ENCODE results near the gene CENPV. TPM values are rescaled to one million over a fixed set of nuclear protein-coding genes. Genes with fewer than 3 reads are reported as not detected.
"Not testable (repeated sequence)": the region's sequence is repeated elsewhere in the genome, so short reads cannot be mapped to it uniquely, and the experiment has no call there.

Gene CENPV
- total RNA-seq (2014; rRNA removed; shearing (Covaris generic)) = 33.5 and 42.3 TPM in 2 replicates

GRCh38 chr17:16353317-16354174 lies at the start of gene CENPV:
Gene CENPV, minus strand, starts transcription at chr17:16353469. Its CDS starts 33 bp downstream, at chr17:16353436.
- no peak for DNase-seq (ENCODE audit: low spot score)

DNA sequence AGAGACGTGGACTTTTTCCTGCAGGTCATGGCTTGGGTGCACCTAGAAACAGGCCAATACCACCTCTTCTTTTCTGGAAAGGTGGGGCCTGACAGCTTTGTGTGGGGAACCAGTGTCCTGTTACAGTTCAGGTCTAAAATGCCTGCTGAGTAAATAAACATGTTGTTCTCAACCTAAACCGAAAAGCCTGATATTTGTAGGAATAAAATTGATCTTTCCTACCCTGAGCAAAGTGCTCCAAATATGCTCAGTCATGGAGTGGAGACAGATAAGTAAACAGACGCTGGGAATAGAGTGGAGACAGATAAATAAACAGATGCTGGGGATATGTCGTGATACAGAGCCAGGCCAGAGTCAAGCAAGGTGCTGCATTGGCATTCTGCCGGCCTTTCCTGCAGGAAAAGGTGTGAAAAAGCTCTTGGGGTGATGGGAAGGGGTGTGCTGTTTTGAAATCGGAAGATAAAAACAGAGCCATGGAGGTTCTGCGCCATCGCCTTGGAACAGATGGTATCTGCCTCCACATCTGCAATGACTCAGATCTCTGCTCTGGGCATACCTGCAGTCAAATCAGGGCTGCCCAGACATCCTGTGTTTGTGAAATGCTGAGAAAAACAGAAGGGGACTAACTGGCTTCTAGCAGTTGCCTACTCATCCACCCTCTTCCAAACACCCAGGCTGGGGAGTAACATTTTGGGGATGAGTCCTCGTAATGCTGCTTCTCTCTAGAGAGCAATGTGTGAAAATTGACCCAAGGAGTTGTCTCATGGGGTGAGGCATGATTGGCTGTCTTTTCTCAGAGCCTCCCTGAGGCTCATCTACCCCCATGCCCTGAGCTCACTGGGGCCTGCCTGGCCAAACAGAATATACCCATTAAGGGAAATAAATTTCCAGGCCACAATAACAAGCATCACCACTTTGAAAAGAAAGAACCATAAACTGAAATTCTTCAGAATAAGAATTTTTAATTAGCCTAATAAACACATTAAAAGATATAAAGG lies 45.3 kb upstream of the CENPV start:
- DNase-seq (ENCODE audit: low spot score) = peak; percentile 59

GRCh38 chr17:16396693-16397092 lies 43.4 kb upstream of the CENPV start:
- not testable (repeated sequence) for DNase-seq (ENCODE audit: low spot score)

DNA sequence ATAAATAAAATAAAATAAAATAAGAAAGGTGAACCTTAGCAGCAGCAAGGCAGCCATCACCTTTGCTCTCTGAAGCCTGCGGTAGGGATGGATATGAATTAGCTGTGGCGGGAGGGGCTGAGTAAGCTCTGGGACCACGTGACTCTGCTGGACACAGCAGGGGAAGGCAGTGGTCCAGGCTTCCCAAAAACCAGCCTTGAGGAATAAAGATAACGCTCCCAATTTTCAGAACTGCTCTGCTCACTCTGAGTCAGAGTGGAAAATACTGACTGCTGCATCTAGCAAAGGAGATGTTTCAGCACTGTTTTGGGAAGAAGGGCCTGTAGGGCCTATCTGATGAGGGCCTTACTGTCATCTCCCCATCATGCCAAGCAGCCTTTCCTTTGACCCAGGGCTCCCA lies 42.6 kb upstream of the CENPV start:
- DNase-seq (ENCODE audit: low spot score) = not testable (repeated sequence)

GRCh38 chr17:16392491-16392890 lies 39.2 kb upstream of the CENPV start:
- not testable (repeated sequence) for DNase-seq (ENCODE audit: low spot score)

DNA sequence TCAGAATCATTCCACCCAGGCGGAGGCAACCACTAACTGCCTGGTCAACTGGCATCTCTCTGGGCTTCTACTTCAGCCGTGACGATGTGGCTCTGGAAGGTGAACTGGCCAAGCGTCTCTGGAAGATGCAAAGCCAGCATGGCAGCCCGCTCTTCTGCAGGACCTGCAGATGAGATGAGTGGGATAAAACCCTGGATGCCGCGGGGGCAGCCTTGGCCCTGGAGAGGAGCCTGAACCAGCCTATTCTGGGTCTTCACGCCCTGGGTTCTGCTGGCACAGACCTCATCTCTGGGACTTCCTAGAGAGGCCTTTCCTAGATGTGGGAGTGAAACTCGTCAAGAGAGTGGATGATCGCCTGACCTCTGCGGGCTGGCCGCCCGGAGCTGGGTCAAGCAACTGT lies 38.2 kb upstream of the CENPV start:
- DNase-seq (ENCODE audit: low spot score) = no peak

DNA sequence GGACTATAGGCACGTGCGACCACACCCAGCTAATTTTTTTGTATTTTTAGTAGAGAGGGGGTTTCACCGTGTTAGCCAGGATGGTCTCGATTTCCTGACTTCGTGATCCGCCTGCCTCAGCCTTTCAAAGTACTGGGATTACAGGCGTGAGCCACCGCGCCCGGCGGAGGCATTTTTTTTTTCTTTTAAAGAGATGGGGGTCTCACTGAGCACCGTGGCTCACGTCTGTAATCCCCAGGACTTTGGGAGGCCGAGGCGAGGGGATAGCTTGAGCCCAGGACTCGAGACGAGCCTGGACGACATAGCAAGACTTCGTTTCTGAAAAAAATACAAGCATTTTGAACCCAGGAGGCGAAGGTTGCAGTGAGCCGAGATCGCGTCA lies 32.8 kb upstream of the CENPV start:
- DNase-seq (ENCODE audit: low spot score) = not testable (repeated sequence)

DNA sequence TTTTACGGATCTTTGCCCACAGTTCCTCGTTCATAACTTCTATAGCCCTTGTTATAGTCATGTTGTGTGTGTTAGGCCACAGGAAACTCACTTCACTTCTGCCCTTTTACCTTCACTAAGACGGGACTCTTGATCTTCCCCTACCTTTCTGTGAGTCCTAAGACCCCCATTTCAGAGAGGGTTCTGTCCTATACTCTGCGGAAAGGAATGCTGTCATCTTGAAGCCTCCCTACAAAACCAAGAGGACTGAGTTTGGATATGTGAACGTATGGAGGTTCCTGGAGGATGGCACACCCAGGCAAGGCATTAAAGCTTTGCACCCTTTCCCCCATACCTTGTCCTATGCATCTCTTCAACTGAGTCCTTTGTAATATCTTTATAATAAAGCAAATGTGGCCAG lies 31.3 kb upstream of the CENPV start:
- no peak for DNase-seq (ENCODE audit: low spot score)

DNA sequence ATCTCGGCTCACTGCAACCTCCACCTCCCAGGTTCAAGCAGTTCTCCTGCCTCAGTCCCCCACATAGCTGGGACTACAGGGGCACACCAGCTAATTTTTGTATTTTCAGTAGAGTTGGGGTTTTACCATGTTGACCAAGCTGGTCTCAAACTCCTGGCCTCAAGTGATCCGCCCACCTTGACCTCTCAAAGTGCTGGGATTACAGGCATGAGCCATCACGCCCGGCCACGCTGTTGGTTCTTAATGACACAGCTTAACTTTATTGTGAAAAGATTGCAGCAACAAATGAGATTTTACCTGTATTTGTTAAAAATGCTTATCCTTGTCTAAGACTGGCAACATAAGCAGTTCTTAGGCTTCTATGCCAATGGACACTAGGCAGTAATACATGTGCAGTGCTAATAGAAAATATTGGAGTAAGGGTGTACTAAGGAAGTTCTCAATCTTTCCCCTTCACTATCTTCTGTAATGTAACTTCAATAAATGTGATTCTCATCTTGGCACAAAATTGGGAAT lies 30.6 kb upstream of the CENPV start:
- no peak for DNase-seq (ENCODE audit: low spot score)

DNA sequence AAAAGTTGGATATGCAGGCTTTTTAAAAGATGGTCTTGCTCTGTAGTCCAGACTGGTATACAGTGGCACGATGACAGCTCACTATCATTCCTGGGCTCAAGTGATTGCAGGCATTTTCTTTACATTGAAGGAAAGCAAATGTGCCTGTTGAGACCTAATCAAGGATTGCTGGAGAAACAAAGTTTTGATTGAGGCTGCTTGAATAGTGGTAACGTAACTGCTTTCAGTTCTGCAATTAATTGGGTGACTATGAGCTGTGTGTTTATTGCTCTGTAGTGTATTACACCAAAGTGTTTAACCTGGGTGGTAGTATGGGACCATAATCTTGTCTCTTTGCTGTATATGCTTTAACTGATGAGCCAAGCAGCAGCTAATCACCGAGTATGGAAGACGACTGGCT lies 29.9 kb upstream of the CENPV start:
- DNase-seq (ENCODE audit: low spot score) = no peak

DNA sequence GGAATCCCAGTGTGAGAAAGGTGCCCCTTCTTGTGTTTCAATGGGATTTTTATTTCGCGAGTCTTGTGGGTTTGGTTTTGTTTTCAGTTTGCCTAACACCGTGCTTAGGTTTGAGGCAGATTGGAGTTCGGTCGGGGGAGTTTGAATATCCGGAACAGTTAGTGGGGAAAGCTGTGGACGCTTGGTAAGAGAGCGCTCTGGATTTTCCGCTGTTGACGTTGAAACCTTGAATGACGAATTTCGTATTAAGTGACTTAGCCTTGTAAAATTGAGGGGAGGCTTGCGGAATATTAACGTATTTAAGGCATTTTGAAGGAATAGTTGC lies 28.2 kb upstream of the CENPV start:
- DNase-seq (ENCODE audit: low spot score) = no peak

DNA sequence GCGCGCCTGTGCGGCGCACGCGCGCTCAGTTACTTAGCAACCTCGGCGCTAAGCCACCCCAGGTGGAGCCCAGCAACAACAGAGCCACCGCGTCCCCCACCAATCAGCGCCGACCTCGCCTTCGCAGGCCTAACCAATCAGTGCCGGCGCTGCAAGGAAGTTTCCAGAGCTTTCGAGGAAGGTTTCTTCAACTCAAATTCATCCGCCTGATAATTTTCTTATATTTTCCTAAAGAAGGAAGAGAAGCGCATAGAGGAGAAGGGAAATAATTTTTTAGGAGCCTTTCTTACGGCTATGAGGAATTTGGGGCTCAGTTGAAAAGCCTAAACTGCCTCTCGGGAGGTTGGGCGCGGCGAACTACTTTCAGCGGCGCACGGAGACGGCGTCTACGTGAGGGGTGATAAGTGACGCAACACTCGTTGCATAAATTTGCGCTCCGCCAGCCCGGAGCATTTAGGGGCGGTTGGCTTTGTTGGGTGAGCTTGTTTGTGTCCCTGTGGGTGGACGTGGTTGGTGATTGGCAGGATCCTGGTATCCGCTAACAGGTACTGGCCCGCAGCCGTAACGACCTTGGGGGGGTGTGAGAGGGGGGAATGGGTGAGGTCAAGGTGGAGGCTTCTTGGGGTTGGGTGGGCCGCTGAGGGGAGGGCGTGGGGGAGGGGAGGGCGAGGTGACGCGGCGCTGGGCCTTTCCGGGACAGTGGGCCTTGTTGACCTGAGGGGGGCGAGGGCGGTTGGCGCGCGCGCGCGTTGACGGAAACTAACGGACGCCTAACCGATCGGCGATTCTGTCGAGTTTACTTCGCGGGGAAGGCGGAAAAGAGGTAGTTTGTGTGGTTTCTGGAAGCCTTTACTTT lies 27.6 kb upstream of the CENPV start, which contains the start of gene UBB:
UBB (plus strand) TSS at position 452 of the 856 bp plus-strand sequence. CDS start 817 bp downstream, outside the sequence.
- DNase-seq (ENCODE audit: low spot score) = peak; percentile 97

DNA sequence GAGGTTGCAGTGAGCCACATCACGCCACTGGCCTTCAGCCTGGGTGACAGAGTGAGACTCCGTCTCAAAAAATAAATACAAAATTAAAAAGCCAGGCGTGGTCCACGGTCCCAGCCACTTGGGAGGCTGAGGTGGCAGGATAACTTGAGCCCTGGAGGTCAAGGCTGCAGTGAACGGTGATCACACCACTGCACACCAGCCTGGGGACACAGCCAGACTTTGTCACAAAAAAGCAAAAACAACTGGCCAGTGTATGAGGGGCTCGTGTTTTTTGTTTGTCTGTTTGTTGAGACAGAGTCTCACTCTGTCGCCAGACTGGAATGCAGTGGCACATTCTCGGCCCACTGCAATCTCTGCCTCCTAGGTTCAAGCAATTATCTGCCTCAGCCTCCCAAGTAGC lies 26.4 kb upstream of the CENPV start:
- DNase-seq (ENCODE audit: low spot score) = no peak

DNA sequence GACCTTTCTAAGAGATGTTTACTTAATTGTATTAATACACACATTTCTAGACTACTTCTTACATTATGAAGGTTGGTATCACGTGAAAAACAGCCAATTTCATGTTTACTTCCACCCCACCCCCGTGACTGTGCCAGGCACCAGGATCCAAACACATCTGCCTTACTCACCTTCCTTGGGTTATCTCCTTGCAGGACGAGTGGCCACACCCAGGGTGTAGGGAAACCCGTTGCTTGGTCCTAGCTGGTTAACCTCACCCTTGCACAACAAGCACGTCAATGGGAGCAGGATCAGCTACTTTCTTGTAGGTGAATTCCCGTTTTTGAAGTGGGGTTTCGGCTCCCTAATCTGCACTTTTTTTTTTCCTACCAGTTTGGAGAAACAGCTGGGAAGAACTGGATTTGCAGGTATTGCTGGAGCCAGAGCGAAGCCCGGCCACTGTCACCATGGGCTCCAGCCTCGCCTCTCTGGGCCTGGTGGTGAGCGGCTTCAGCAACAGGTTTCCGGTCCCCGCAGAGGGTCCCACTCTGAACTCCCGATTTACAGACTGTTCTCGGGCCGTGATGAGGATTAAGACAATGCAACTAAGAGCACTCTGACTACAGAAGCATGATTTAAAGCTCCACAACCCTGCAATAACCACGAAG lies 25.5 kb upstream of the CENPV start:
- DNase-seq (ENCODE audit: low spot score) = no peak

- no peak for DNase-seq (ENCODE audit: low spot score)
These were observed 24.7 kb upstream of the CENPV start for GRCh38 chr17:16377941-16378341.

DNA sequence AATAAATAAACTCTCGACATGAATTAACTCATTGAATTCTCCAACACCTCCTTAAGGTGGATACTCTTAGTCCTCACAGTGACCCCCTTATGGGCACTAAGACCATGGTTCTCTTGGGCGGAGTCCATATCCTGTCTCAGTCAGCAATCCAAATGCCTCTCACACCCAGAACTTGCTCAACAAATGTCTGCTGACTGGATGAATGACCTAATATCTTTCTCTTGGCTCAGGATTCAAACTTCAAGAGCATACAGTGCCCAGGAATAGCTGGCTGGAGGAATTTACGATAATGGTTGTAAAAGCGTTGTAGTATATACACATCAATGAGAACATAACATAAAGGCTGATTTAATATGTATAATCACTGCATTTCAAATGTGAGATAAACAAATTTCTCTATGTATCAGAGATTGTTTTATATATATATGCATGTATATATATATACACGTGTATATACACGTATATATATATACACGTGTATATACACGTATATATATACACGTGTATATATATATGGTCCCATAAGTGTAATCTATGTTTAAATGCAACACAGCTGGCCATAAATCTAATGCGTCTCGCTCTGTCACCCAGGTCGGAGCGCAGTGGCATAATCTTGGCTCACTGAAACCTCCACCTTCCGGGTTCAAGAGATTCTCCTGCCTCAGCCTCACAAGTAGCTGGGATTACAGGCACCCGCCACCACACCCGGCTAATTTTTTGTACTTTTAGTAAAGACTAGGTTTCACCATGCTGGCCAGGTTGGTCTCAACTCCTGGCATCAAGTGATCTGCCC lies 21.1 kb upstream of the CENPV start:
- DNase-seq (ENCODE audit: low spot score) = no peak

GRCh38 chr17:16371742-16372141 lies 18.5 kb upstream of the CENPV start:
- DNase-seq (ENCODE audit: low spot score) = no peak

GRCh38 chr17:16364625-16365024 lies 11.4 kb upstream of the CENPV start:
- DNase-seq (ENCODE audit: low spot score) = no peak

GRCh38 chr17:16363749-16364536 lies 10.7 kb upstream of the CENPV start:
- DNase-seq (ENCODE audit: low spot score) = peak; percentile 60
